Measurements from ENCODE around the gene GFRA4.

Gene GFRA4

GRCh38 chr20:3660262-3661059 is 2.7 kb downstream of the GFRA4 start:
- DNase-seq, result no peak
- in situ Hi-C loops (cut with HindIII; ENCODE audit: low pct_ligation_motif_present, low pct_unique_long_range_greater_than_20kb, low sequenced_read_pairs), result no loop called here

GRCh38 chr20:3659492-3660261 is 3.5 kb downstream of the GFRA4 start:
- in situ Hi-C loops (cut with HindIII; ENCODE audit: low pct_ligation_motif_present, low pct_unique_long_range_greater_than_20kb, low sequenced_read_pairs), result no loop called here
- DNase-seq, result no peak

- no peak for DNase-seq
- in situ Hi-C loops (cut with HindIII; ENCODE audit: low pct_ligation_motif_present, low pct_unique_long_range_greater_than_20kb, low sequenced_read_pairs), result no loop called here
Measured at GRCh38 chr20:3658716-3659491, 4.3 kb downstream of the GFRA4 start.

GRCh38 chr20:3658019-3658715 is 5.0 kb downstream of the GFRA4 start:
- DNase-seq, result no peak
- in situ Hi-C loops (cut with HindIII; ENCODE audit: low pct_ligation_motif_present, low pct_unique_long_range_greater_than_20kb, low sequenced_read_pairs), result no loop called here

GRCh38 chr20:3655131-3655405 is 8.1 kb downstream of the GFRA4 start:
- in situ Hi-C loops (cut with HindIII; ENCODE audit: low pct_ligation_motif_present, low pct_unique_long_range_greater_than_20kb, low sequenced_read_pairs), result no loop called here

GRCh38 chr20:3654326-3655130 is 8.7 kb downstream of the GFRA4 start:
- in situ Hi-C loops (cut with HindIII; ENCODE audit: low pct_ligation_motif_present, low pct_unique_long_range_greater_than_20kb, low sequenced_read_pairs), result no loop called here
- no peak for DNase-seq

More at GRCh38 chr20:3655131-3655405, 8.1 kb downstream of the GFRA4 start:
- no peak for DNase-seq

GRCh38 chr20:3653921-3654320 is 9.3 kb downstream of the GFRA4 start:
- DNase-seq, result no peak
- in situ Hi-C loops (cut with HindIII; ENCODE audit: low pct_ligation_motif_present, low pct_unique_long_range_greater_than_20kb, low sequenced_read_pairs), result no loop called here

GRCh38 chr20:3652676-3653596 is 10.3 kb downstream of the GFRA4 start:
- in situ Hi-C loops (cut with HindIII; ENCODE audit: low pct_ligation_motif_present, low pct_unique_long_range_greater_than_20kb, low sequenced_read_pairs), result no loop called here
- no peak for DNase-seq

- in situ Hi-C loops (cut with HindIII; ENCODE audit: low pct_ligation_motif_present, low pct_unique_long_range_greater_than_20kb, low sequenced_read_pairs), result no loop called here
- DNase-seq, result no peak
Measured at GRCh38 chr20:3652221-3652620, 11.0 kb downstream of the GFRA4 start.

- no peak for DNase-seq
- in situ Hi-C loops (cut with HindIII; ENCODE audit: low pct_ligation_motif_present, low pct_unique_long_range_greater_than_20kb, low sequenced_read_pairs), result no loop called here
Measured at GRCh38 chr20:3651204-3651962, 11.8 kb downstream of the GFRA4 start.

- DNase-seq, result no peak
- in situ Hi-C loops (cut with HindIII; ENCODE audit: low pct_ligation_motif_present, low pct_unique_long_range_greater_than_20kb, low sequenced_read_pairs), result no loop called here
Measured at GRCh38 chr20:3648951-3649350, 14.2 kb downstream of the GFRA4 start.

GRCh38 chr20:3647473-3647872 is 15.7 kb downstream of the GFRA4 start:
- no peak for DNase-seq
- in situ Hi-C loops (cut with HindIII; ENCODE audit: low pct_ligation_motif_present, low pct_unique_long_range_greater_than_20kb, low sequenced_read_pairs), result no loop called here

GRCh38 chr20:3646651-3647050 is 16.5 kb downstream of the GFRA4 start:
- DNase-seq, result no peak
- in situ Hi-C loops (cut with HindIII; ENCODE audit: low pct_ligation_motif_present, low pct_unique_long_range_greater_than_20kb, low sequenced_read_pairs), result no loop called here

- no peak for DNase-seq
- in situ Hi-C loops (cut with HindIII; ENCODE audit: low pct_ligation_motif_present, low pct_unique_long_range_greater_than_20kb, low sequenced_read_pairs), result no loop called here
Measured at GRCh38 chr20:3646067-3646440, 17.1 kb downstream of the GFRA4 start.

GRCh38 chr20:3645309-3646066 is 17.7 kb downstream of the GFRA4 start:
- in situ Hi-C loops (cut with HindIII; ENCODE audit: low pct_ligation_motif_present, low pct_unique_long_range_greater_than_20kb, low sequenced_read_pairs), result no loop called here
- DNase-seq, result no peak

- in situ Hi-C loops (cut with HindIII; ENCODE audit: low pct_ligation_motif_present, low pct_unique_long_range_greater_than_20kb, low sequenced_read_pairs), result no loop called here
Measured at GRCh38 chr20:3640259-3640658, 22.9 kb downstream of the GFRA4 start.

More at GRCh38 chr20:3640259-3640658, 22.9 kb downstream of the GFRA4 start:
- DNase-seq, result no peak
